ENCODE data around the gene SNX27.

DNA sequence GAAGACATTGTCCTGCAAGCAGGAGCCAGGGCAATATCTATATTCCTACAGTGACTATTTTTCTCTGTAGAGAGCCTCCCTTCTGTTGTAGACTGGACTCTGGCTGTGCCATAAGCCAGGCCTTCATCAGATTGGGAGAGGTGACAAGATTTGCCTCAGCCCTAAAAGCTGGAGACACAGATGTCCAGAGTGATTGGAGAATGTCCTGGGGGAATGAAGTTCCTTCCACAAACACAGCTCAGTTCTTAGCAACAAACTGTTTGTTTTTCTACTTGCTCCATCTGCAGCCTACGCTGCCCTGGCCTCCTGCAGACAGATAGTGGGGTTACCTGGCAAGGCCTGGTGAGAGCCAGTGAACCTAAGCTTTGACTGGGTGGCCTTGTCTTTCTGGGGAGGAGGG is 29.9 kb upstream of the SNX27 start:
- TF ChIP-seq, protein P1, sequence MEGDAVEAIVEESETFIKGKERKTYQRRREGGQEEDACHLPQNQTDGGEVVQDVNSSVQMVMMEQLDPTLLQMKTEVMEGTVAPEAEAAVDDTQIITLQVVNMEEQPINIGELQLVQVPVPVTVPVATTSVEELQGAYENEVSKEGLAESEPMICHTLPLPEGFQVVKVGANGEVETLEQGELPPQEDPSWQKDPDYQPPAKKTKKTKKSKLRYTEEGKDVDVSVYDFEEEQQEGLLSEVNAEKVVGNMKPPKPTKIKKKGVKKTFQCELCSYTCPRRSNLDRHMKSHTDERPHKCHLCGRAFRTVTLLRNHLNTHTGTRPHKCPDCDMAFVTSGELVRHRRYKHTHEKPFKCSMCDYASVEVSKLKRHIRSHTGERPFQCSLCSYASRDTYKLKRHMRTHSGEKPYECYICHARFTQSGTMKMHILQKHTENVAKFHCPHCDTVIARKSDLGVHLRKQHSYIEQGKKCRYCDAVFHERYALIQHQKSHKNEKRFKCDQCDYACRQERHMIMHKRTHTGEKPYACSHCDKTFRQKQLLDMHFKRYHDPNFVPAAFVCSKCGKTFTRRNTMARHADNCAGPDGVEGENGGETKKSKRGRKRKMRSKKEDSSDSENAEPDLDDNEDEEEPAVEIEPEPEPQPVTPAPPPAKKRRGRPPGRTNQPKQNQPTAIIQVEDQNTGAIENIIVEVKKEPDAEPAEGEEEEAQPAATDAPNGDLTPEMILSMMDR (IDR thresholded peaks at IDR 0.05): no peak
- no peak for TF ChIP-seq POLR2A (IDR thresholded peaks at IDR 0.05)
